Measurements from ENCODE around the gene MIGA1.

DNA sequence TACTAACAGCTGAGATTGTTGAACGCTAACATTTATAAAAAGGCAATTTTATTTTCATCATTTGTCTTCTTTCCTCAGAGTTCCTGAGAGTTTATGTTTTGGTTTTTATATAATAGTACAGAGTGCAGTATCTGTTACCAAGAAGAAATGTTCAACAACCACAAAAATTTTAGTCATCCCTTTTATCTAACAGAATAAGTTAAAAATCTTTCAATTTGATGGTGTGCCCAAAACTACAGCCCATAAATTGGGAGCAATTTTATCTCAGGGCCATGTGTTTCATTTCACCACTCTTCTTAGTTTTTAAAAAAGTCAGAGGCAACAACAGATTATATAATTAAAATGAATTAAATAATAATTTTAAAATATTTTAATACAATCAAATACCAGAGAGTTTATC lies 146.1 kb downstream of the MIGA1 start:
- TF ChIP-seq, protein P1, sequence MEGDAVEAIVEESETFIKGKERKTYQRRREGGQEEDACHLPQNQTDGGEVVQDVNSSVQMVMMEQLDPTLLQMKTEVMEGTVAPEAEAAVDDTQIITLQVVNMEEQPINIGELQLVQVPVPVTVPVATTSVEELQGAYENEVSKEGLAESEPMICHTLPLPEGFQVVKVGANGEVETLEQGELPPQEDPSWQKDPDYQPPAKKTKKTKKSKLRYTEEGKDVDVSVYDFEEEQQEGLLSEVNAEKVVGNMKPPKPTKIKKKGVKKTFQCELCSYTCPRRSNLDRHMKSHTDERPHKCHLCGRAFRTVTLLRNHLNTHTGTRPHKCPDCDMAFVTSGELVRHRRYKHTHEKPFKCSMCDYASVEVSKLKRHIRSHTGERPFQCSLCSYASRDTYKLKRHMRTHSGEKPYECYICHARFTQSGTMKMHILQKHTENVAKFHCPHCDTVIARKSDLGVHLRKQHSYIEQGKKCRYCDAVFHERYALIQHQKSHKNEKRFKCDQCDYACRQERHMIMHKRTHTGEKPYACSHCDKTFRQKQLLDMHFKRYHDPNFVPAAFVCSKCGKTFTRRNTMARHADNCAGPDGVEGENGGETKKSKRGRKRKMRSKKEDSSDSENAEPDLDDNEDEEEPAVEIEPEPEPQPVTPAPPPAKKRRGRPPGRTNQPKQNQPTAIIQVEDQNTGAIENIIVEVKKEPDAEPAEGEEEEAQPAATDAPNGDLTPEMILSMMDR (IDR thresholded peaks at IDR 0.05): no peak
- no peak for TF ChIP-seq POLR2AphosphoS5 (IDR thresholded peaks at IDR 0.05; ENCODE audit: insufficient read depth in 1 of 2, low read depth in 1 of 2)

Measured in vagina (tissue), 2 donors.